ENCODE data around the gene SMAD3.
A peak's percentile ranks its signal among the peaks of the same experiment; 100 is the strongest.
"Not testable (repeated sequence)": the region's sequence is repeated elsewhere in the genome, so short reads cannot be mapped to it uniquely, and the experiment has no call there.

SMAD3 gene

DNA sequence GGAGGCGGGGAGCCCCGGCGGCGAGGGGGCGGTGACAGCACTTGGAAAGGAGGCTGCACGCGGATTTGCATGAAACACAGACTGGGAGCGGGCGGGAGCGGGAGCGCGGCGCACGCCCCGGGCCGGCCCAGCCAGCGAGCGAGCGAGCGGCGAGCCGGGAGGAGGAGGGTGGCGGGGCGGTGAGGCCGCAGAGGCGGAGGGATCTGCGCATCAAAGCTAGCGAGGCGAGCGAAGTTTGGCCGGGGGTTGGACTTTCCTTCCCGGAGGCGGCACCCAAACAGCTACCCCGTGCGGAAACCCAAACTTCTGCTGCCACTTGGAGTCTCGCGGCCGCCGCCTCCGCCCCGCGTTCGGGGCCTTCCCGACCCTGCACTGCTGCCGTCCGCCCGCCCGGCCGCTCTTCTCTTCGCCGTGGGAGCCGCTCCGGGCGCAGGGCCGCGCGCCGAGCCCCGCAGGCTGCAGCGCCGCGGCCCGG, at the start of gene SMAD3:
Gene SMAD3 (plus strand): TSS at position 72 of the 475 bp plus-strand sequence. CDS start 553 bp downstream, outside the sequence.
- DNase-seq = peak; percentile 87 to 89
- TF ChIP-seq POLR2A (IDR thresholded peaks at IDR 0.05; ENCODE audit: low read length) (no peak), GATA1 (IDR thresholded peaks at IDR 0.05; ENCODE audit: low read depth, low read length) (no peak)

DNA sequence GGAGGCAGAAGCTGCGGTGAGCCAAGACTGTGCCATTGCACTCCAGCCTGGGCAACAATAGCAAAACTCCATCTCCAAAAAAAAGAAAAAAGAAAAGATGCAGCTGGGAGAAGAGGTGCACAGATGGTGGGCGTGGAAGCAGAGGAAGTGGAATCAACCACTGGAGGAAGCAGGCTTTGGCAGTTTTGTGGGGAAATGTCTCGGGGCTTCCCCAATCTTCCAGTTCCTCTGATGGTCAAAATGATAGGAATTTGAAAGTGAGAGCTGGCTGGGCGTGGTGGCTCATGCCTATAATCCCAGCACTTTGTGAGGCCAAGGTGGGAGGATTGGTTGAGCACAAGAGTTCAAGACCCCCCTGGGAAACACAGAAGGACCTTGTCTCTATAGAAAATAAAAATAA, 48.1 kb upstream of the SMAD3 start:
- no peak for TF ChIP-seq POLR2A (IDR thresholded peaks at IDR 0.05; ENCODE audit: low read length)
- TF ChIP-seq GATA1 (IDR thresholded peaks at IDR 0.05; ENCODE audit: low read depth, low read length) = no peak
- no peak for DNase-seq

DNA sequence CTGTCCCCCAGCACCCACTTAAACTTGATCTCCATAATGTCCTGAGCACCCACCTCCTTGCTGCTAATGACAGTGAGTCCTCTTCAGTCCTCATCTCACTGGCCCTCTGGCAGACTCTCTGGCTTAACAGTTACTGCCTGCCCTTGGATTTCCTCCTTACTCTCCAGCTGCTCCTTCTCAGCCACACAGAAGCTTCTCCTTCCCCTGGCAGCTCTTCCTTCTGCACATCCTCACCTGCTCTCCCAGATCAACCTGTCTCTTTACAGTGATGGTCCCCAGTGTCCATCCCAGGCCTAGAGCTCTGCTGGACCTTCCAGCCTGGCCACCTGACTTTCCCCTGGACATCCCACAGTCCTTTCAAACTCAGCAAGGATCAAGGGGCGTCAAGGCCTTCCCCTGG, 47.4 kb upstream of the SMAD3 start:
- DNase-seq = no peak
- TF ChIP-seq GATA1 (IDR thresholded peaks at IDR 0.05; ENCODE audit: low read depth, low read length) (no peak), POLR2A (IDR thresholded peaks at IDR 0.05; ENCODE audit: low read length) (no peak)

DNA sequence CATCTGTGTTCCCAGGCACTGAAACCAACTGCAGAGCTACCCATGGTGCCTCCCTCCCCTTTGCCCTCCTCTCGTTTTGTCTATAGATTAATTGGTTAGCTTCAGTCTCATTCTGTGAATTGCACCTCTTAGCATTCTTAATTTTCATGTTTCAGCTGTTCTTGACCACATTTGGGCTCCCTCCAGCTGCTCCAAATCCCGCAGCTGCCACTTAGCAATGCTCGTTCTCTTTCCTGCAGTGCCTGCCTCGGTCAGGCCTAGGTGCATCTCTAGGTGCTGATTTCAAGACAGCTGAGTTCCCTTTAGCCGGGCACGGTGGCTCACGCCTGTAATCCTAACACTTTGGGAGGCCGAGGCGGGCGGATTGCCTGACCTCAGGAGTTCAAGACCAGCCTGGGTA, 47.0 kb upstream of the SMAD3 start:
- no peak for TF ChIP-seq GATA1 (IDR thresholded peaks at IDR 0.05; ENCODE audit: low read depth, low read length)
- TF ChIP-seq POLR2A (IDR thresholded peaks at IDR 0.05; ENCODE audit: low read length) = no peak
- no peak for DNase-seq

DNA sequence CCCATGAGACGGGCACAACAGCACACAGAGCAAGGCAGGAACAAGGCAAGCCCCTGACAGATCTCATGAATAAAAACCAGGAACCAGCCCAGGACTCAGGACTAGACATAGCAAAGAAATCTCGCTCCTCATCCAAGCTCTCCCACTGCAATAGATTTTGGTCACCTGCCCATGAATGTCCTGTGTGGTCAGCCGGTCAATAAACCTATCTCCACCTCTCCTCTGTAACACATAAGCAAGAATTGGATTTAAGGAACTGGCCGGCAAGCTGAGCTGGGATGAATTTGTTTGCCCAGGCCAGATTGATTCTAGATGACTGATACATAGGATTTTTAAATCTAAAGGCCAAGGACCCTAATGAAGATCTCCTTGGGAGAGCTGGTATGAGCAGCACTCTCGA, 46.3 kb upstream of the SMAD3 start:
- TF ChIP-seq GATA1 (IDR thresholded peaks at IDR 0.05; ENCODE audit: low read depth, low read length) (no peak), POLR2A (IDR thresholded peaks at IDR 0.05; ENCODE audit: low read length) (no peak)
- DNase-seq = no peak

DNA sequence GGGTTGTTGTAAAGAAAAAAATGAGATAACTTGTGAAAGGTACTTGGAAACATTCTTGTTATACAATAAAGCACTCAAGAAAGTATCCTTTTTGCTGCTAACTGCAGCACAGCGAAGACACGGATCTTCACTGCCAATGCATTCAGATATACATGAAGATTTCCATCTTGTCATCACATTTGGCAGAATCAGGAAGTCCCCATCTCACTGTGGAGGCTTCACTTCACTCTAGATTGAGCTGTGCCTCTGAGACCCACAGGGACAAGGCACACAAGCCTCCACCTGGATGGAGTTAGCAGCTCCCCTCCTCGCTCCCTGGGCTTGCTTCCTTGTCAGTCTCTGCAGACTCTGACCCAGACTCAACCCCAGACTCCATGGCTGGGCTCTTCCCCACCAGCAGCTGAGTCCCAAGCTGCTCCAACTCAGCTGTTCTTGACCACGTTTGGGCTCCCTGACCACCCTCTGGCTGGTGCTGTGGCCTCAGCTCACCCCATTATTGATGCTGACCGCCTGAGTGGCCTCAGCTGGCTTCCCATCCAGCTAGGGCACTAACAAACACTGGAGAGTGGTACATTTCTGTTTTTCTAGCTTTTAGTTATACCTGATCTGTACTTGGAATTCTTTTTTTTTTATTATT, 45.4 kb upstream of the SMAD3 start:
- no peak for TF ChIP-seq POLR2A (IDR thresholded peaks at IDR 0.05; ENCODE audit: low read length)
- no peak for DNase-seq

DNA sequence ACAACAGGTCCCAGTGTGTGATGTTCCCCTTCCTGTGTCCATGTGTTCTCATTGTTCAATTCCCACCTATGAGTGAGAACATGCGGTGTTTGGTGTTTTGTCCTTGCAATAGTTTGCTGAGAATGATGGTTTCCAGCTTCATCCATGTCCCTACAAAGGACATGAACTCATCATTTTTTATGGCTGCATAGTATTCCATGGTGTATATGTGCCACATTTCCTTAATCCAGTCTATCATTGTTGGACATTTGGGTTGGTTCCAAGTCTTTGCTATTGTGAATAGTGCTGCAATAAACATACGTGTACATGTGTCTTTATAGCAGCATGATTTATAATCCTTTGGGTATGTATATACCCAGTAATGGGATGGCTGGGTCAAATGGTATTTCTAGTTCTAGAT, 44.7 kb upstream of the SMAD3 start:
- DNase-seq = not testable (repeated sequence)

DNA sequence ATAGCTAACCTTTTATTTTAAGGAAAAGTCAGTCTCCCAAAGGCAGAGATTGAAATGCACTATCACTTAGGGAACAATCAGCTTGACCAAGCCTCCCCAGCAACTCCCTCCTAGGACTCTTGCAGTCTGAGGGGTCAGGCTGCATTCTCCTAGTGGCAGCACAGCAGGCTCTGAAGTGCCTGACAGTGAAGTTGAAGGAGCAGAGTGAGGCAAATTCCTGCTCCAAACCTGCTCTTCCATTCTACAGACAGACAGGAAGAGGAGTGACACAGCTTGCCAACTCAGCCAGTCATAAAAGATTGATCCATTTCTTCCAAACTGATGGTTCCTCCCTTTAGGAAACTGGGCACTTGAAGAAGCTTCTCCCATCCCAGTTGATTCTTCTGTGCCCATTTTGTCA, 43.9 kb upstream of the SMAD3 start:
- no peak for DNase-seq
- TF ChIP-seq GATA1 (IDR thresholded peaks at IDR 0.05; ENCODE audit: low read depth, low read length) = no peak
- TF ChIP-seq POLR2A (IDR thresholded peaks at IDR 0.05; ENCODE audit: low read length) = no peak

DNA sequence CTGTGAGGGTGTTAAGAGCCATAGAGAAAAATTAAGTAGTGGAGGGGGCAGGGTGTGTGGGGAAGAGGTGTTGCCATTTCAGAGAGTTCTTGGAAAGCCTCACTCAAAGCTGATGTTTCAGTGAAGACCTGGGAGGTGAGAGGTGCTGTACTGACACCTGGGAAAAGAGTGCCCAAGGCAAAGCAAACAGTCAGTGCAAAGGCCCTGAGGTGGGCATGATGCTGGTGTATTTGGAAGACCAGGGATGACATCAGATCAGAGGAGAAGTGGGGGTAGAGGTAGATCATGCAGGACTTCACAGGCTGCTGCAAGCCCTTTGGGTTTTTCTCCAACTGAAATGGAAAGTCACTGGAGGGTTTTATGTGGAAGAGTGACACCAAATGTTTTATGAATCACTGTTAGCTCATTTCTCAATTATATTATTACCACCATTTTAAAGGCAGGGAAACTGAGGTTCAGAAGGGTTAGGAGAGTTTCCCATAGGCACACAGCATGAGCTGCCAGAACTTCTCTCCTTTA, 42.8 kb upstream of the SMAD3 start:
- DNase-seq = no peak
- TF ChIP-seq POLR2A (IDR thresholded peaks at IDR 0.05; ENCODE audit: low read length) (no peak), GATA1 (IDR thresholded peaks at IDR 0.05; ENCODE audit: low read depth, low read length) (no peak)

DNA sequence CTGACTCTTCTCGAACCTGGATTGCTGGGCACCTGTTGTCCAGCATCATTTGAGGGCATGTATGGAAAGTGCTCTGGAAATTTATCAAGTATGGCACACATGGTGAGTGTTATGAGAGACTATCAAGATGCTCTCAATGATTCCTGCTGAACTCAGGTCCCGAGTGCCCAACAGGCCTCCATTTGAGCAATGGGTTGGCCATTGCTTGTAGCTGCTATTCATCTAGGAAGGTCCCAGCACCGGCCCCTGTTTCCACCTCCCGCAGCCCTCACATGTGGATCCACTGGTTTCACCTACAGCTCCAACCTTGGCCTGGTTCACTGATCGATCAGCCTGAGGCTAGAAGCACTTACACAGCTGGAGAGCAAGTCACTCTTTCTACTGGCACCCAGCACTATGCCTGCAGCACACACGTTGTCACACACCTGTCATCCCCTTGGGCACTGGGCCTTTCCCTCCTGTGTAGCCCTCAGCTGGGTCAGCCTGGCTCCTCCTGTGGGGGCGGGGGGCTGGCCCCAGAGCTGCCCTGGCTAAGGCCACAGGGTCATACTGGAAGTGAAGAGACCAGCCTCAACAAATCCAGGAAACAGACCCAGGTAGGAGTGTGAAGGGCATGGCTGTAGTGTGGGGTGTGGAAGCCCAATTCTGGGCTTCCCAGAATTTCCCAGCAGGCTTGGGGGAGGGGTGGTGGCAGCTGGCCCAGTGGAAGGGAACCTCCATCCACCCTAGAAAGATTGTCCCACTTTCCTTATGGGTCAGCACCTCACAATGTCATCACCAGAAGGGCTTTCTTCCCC, 41.7 kb upstream of the SMAD3 start:
- no peak for DNase-seq
- no peak for TF ChIP-seq POLR2A (IDR thresholded peaks at IDR 0.05; ENCODE audit: low read length)
- TF ChIP-seq GATA1 (IDR thresholded peaks at IDR 0.05; ENCODE audit: low read depth, low read length) = no peak

DNA sequence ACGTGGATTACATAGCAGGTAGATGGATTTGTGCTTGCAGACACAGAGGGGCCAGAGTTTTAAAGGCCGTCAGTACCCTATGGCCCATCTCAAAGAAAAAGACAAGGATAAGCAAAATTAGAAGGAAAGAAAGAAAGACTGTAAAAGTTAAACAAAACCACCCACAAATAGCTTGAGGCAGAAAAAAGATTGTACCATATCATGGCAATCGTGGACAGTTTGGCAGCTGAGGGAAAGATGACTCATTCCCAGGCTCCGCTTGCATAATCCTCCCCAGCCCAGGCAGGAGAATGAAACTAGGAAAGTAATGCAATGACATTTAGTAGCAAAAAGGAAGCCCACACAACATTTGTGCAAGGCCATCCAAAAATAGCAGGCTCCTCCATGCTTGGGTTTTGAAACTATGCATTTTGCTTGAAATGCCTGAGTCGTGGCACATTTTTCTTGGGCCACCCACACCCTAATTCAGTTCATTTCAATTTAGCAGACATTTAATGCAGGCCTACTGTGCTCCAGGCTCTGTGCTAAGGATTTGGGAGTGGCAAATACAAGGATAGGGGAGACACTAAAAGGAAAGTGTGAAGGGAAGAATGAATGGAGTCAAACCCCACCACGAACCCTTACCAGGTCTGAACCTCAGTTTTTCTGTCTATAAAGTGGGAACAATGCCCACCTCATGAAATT, 40.9 kb upstream of the SMAD3 start:
- TF ChIP-seq GATA1 (IDR thresholded peaks at IDR 0.05; ENCODE audit: low read depth, low read length) (no peak), POLR2A (IDR thresholded peaks at IDR 0.05; ENCODE audit: low read length) (no peak)
- DNase-seq = peak; percentile 65 to 87

DNA sequence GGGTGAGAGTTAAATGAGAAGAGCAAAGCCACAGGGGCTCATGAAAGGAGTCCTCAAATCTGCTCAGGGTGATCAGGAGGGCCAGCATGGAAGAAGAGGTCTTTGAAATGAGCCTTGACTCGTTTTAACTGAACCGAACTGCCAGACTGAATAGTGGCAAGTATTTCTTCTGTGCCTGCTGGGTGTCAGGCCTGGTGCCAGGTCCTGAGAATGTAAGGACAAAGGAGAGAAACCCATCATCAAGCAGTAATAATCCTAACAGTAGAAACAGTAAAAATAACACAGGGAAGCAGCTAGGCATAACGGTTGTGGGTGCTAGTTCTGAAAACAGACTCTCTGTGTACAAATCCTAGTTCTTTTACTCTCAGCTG, 40.4 kb upstream of the SMAD3 start:
- DNase-seq = no peak
- TF ChIP-seq POLR2A (IDR thresholded peaks at IDR 0.05; ENCODE audit: low read length) (no peak), GATA1 (IDR thresholded peaks at IDR 0.05; ENCODE audit: low read depth, low read length) (no peak)

DNA sequence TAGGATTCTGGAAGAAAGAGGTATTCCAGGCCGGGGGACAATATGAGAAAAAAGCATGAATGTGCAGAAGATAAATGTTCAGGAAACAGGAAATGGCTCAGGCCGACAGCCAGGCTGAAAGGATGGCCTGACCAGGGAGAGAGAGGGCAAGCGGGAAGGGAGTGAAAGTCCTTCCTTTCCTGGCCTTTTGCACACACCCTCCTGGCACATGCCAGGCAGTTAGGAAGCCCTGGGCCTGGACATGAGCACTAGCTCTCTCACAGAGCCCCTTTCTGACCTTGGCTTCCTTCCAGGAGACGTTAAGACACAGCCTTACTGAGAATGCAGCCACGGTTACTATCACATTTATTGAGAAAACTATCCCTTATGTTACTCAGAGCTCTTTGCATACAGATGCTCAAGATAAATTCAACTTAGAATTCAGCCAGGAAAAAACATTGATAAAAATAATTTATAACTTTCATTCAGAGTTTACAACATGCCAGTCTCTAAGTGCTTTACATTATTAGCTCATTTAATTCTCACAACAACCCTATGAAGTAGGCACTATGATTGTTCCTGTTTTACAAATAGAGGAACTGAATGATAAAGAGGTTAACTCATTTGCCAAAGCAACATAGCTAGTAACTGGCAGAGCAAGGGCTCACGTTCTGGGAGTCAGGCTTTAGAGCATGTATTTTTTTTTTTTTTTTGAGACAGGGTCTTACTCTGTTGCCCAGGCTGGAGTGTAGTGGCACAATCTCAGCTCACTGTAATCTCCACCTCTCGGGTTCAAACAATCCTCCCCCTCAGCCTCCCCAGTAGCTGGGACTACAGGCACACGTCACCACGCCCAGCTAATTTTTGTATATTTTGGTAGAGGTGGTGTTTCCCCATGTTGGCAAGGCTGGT, 39.4 kb upstream of the SMAD3 start:
- TF ChIP-seq GATA1 (IDR thresholded peaks at IDR 0.05; ENCODE audit: low read depth, low read length) = no peak
- TF ChIP-seq POLR2A (IDR thresholded peaks at IDR 0.05; ENCODE audit: low read length) = no peak
- peak; percentile 31 to 34 for DNase-seq

DNA sequence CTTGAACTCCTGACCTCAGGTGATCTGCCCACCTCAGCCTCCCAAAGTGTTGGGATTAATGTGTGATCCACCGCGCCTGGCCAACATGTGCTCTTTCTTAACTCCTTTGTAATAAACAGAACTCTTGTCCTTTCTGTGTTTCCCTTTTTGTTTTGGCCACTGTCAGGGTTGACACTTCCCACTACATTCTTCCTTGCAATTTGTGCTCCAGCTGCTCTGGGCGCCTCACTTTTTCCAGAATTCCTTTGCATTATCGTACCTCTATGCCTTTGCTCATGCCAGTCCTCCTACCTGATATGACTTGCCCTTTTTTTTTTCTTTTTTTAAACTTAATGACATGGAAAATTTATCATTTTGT, 38.8 kb upstream of the SMAD3 start:
- TF ChIP-seq GATA1 (IDR thresholded peaks at IDR 0.05; ENCODE audit: low read depth, low read length) = no peak
- no peak for TF ChIP-seq POLR2A (IDR thresholded peaks at IDR 0.05; ENCODE audit: low read length)
- DNase-seq = no peak

DNA sequence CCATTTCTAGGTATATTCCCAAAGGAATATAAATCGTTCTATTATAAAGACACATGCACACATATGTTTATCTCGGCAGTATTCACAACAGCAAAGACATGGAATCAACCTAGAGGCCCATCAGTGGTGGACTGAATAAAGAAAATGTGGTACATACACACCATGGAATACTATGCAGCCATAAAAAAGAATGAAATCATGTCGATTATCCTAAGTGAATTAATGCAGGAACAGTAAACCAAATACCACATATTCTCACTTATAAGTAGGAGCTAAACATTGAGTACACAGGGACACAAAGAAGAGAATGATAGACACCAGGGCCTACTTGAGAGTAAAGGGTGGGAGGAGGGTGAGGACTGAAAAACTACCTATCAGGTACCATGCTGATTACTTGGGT, 37.0 kb upstream of the SMAD3 start:
- not testable (repeated sequence) for DNase-seq

Data from erythroblast (primary cell).